Measurements from ENCODE around the gene ZNF554.
"Not testable (repeated sequence)": the region's sequence is repeated elsewhere in the genome, so short reads cannot be mapped to it uniquely, and the experiment has no call there.

Gene ZNF554

GRCh38 chr19:2808129-2808941, 11.3 kb upstream of the ZNF554 start:
- DNase-seq: no peak

DNA sequence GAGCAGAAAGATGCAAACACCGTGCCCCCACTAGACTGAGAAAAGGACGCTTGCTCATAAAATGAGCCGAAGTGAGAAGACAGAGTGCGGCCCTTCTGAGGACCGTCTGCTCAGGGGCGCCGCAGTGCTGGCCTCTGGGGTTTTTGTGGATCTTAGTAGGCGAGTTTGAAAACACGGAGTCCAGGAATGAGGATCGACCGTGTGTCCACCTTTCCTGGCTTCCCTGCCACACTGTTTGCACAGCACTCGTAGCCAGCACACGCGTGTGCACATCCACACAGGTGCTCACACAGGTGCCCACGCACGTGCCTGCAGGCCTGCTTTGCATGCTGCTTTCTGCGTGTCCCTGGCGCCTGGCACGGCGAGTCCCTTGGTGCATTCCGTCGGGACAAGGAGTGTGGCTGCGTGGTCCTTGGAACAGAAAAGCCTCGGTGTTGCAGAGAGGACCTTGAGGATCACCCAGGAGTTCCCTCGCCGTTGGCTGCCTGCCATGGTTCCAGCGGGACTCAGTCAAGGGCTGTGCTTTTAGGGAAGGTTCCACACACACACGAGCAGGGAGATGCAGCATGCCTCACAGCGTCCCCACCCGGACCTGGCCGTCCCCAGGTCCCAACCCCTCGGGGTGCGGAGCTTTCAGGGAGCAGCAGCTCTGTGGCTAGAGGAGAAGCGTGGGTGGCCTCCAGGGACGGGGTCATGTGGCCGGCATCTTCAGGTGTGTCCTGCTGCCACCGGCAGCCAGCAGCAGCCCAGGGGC, 10.1 kb upstream of the ZNF554 start:
- DNase-seq: no peak

DNA sequence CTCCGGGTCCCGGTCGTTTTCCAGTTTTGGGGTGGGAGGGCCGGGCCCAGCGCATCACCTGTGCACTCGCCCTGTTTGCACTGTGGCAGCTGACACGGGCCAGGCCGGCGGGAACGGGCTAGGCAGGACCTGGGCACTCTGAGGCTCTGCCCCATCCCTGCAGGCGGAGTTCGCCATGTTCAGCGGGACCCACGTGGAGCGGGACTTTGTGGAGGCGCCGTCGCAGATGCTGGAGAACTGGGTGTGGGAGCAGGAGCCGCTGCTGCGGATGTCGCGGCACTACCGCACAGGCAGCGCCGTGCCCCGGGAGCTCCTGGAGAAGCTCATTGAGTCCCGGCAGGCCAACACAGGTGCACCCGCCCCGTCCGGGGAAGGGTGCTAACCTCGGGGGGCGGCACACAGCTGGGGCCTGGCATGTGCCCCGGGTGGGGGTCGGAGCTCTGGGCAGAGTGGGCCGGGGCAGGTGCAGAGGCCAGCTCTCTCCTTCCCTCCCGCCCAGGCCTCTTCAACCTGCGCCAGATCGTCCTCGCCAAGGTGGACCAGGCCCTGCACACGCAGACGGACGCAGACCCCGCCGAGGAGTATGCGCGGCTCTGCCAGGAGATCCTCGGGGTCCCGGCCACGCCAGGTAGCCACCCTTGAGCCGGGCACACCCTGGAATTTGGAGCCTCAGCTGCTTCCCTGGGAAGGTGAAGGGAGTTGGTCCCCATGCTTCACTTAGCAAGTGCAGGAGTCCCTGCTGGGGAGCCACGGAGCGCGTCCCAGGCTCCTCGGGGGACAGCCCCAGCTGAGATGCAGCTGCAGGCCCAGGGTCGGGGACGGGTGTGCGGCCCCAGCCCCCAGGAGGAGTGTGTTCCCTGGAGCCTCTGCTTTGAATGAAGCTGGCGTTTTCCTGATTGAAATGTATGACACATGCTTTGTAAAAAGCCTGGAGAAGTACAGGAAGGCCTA, 9.3 kb upstream of the ZNF554 start:
- DNase-seq: no peak

- no peak for DNase-seq
Measured at GRCh38 chr19:2811221-2811722, 8.4 kb upstream of the ZNF554 start.

DNA sequence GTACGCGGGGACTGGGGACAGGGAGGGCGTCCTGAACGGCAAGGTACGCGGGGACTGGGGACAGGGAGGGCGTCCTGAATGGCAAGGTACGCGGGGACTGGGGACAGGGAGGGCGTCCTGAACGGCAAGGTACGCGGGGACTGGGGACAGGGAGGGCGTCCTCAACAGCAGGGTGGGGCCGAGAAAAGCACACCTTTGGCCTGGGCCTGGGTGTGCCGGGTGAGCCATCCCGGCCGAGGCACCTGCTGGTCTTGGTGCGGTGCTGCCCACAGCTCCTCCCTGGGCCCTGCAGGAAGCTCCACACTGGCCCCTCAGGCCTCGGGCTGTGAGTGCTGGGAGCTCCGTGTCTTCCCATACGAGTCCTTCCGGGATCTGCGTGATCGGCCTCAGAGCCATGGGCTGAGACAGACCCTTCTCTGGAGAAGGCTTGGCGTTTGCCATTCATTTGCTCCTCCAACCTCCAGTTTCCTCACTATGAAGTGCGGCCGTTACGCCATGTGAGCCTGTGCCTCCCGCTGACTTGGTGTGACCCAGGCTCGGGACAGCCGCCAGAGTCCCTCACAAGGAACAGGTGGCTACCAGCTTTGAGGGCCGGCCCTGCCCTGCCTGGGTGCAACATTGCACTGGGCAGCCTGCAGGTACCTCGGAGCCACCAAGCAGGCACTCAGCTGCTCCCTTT, 7.8 kb upstream of the ZNF554 start:
- no peak for DNase-seq

- DNase-seq: no peak
Measured at GRCh38 chr19:2812414-2813234, 7.0 kb upstream of the ZNF554 start.

DNA sequence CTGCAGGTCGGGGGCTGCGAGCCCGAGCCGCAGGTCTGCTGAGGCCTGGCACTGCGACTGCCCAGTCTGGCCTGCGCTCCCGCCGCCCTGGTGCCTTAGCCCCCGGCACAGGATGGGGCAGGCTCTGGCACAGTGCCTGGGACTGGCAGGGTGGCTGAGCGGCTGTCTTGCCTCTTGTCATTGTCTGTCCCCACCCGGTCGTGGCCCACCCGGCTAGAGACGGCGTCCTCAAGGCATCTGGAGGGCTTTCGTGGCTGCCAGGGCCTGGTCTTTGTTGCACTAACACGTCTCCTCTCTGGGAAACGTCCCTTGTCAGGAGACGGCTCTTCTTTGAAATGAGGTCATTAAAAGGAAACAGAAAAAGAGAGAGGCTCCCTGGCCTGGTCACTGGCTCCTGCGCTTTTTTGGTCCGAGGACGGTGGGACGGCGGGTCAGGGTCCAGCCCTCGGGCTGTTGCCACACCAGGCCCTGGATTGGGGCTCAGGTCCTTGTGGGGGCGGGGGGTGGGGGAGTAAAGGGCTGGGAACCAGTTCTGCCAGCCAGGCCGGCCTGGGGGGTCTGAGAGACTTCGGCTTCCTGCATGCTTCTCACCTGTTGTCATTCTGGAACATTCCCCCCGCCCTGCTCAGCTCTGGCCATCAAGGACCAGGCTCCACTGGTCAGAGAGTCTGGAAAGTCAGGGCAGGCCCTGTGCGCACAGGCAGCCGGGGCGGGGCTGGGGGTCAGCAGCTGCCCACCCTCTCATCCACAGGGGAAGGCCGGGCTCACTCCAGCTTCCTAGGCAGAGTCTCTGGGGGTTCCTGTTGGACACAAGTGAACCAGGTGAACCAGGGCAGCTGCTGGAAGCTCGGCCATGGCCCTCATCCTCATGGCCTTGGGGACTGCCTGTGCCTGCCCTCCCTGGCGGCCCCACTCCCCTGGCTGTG, 6.2 kb upstream of the ZNF554 start:
- no peak for DNase-seq

- DNase-seq: no peak
Measured at GRCh38 chr19:2814426-2814825, 5.2 kb upstream of the ZNF554 start.

DNA sequence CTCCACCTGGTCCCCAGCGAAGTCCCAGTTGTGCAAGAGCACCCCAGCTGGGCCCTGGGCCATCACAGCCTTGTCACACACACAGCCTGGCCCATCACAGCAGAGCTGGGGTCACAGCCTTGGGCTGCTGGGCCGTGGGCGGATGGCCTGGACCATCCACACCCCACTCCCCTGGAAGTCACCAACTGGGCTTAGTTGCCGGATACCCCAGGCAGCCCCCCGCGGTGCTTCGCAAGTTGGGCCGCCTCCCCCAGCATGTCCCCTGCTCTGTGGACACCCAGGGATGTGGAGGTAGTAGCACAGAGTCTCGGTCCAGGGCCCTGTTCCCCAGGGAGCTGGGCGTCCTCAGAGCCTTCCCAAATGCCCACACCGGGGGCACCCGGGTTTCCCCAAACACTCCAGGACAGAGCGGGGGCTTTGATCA, 4.5 kb upstream of the ZNF554 start:
- DNase-seq: no peak

GRCh38 chr19:2815923-2816322, 3.7 kb upstream of the ZNF554 start:
- no peak for DNase-seq

- DNase-seq: no peak
Measured at GRCh38 chr19:2816641-2817040, 3.0 kb upstream of the ZNF554 start.

DNA sequence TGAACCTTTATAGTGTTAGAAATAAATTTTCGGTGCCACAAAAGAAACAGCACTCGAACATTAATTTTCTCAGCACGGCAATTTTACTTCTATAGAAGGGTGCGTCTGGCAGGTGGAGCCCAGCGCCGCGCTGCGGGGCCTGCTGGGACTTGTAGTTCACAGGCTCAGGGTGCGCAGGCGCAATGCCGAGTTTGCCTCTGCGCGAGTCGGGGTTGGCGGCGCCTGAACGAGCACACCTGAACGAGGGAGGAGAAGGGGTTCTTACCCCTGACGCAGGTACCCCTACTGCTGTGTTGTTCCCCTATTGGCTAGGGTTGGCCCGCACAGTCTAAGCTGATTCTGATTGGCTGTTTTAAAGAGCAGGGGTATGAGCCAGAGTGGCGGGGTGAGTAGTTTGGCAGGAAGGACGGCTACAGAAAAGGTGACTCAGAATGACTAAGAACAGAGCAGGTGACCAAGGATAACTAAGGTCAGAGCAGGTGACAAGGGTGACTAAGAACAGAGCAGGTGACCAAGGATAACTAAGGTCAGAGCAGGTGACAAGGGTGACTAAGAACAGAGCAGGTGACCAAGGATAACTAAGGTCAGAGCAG, 2.3 kb upstream of the ZNF554 start:
- DNase-seq: not testable (repeated sequence)

- no peak for DNase-seq
Measured at GRCh38 chr19:2820112-2820702, 539 bp downstream of the ZNF554 start.

GRCh38 chr19:2822846-2823245, 3.2 kb downstream of the ZNF554 start:
- no peak for DNase-seq

DNA sequence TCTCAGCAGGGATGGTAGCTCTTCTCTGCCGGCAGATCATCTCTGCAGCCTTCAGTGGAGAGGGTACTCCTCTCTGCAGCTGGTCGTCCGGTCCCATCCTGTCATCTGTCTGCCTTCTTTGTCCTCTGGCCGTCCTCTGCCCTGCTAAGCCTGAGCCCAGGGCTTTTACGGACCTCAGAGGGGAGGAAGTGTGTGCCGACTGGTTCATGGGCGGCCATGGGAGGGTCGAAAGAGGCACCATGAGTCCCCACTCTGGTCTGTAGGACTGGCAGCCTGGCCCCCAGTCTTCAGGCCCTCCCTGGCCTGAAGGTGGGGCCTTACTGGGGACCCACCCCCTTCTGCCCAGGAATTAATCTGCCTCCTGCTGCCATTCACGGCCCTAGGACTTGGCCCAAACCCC, 4.0 kb downstream of the ZNF554 start:
- no peak for DNase-seq

- DNase-seq: no peak
Measured at GRCh38 chr19:2824129-2824528, 4.5 kb downstream of the ZNF554 start.

GRCh38 chr19:2827022-2827421, 7.4 kb downstream of the ZNF554 start:
- no peak for DNase-seq

DNA sequence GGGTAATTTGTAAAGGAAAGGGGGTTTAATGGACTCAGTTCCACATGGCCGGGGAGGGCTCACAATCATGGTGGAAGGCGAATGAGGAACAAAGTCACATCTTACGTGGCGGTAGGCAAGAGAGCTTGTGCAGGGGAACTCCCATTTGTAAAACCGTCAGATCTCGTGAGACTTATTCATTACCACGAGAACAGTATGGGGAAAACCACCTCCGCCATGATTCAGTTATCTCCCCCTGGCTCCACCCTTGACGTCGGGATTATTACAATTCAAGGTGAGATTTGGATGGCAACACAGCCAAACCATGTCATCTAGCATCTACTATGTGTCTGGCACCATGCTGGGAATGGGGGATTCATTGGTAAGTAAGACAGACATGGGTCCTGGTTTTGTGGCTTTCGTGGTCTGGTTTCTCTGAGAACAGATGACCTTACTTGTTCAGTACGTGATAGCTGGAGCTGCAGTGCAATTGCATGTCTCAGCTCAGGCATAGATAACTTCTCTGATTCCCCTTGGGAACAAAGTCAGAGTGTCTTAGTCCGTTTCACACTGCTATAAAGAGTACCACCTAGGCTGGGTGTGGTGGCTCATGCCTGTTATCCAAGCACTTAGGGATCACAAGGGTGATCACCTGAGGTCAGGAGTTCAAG, 8.3 kb downstream of the ZNF554 start:
- DNase-seq: no peak

GRCh38 chr19:2834294-2834871, 14.7 kb downstream of the ZNF554 start:
- DNase-seq: no peak
